ENCODE measurements around the gene NINJ2. TPM values are rescaled to one million over a fixed set of nuclear protein-coding genes. Genes with fewer than 3 reads are reported as not detected.
"Not testable (repeated sequence)": the region's sequence is repeated elsewhere in the genome, so short reads cannot be mapped to it uniquely, and the experiment has no call there.

Gene NINJ2
- total RNA-seq, result 10 to 100 TPM in 3 of 6 experiments, 1 to 10 TPM in 3; 6.4 to 17.7 (median 12.5) TPM
- long read RNA-seq, partial matches to known transcripts, result 1 of 5 reads
- long read RNA-seq, other reads (novel, unspliced or antisense), result 0 of 5 reads

GRCh38 chr12:663293-663871, at the start of gene NINJ2:
TSS of gene NINJ2 (minus strand) at chr12:663445. CDS start at chr12:663360, 85 bp downstream.
- H3K4me3 ChIP-seq, result no peak within 1 kb of the TSS

GRCh38 chr12:712172-712863, 49.1 kb upstream of the NINJ2 start:
- WGBS (ENCODE audit: insufficient coverage, low coverage, low lambda C conversion rate, missing lambda C conversion rate), result 75% methylated on average over 7 of the region's 8 CpGs
- Histone ChIP-seq H3K4me3 (no peak overlapping the region), H3K27ac (no peak overlapping the region), H3K4me1 (no peaks in the 10 kb centered on the region), H3K27me3 (no peaks in the 10 kb centered on the region), H3K9me3 (no peaks in the 10 kb centered on the region), H3K36me3 (no peaks in the 10 kb centered on the region)
- ATAC-seq (no peak), DNase-seq (no peak)
- intact Hi-C loops (cut with DNase I), result no loop called here
- no peak for TF ChIP-seq POLR2A (IDR thresholded peaks at IDR 0.05)
- no peak for TF ChIP-seq CTCF (IDR thresholded peaks at IDR 0.05)

More at GRCh38 chr12:663293-663871, at the start of gene NINJ2:
- intact Hi-C loops (cut with DNase I), result loop anchor here in 1 of 2 donors (10.0 kb wide), 1 partner anchor 71 kb away; no protein-coding TSS in a partner anchor
- H3K27ac ChIP-seq, result peak within 1 kb of the TSS in 1 of 3 donors; percentile 11
- no peak for TF ChIP-seq CTCF (IDR thresholded peaks at IDR 0.05)
- TF ChIP-seq POLR2A (IDR thresholded peaks at IDR 0.05), result no peak
- H3K27me3 ChIP-seq, result no peaks in the 10 kb centered on the region
- H3K9me3 ChIP-seq, result no peaks in the 10 kb centered on the region
- H3K4me1 ChIP-seq, result peaks cover 0 to 21% (median 1%) of the 10 kb centered on the region in 4 donors
- DNase-seq (no peak), ATAC-seq (peak; percentile 68 to 71 (median 70))
- no peaks in the 10 kb centered on the region for H3K36me3 ChIP-seq
- WGBS (ENCODE audit: insufficient coverage, low coverage, low lambda C conversion rate, missing lambda C conversion rate), result 49% methylated on average over 8 of the region's 17 CpGs

GRCh38 chr12:709455-710020, 46.3 kb upstream of the NINJ2 start:
- no peaks in the 10 kb centered on the region for H3K36me3 ChIP-seq
- no peaks in the 10 kb centered on the region for H3K9me3 ChIP-seq
- intact Hi-C loops (cut with DNase I), result no loop called here
- ATAC-seq (peak in 1 of 4 donors; percentile 38), DNase-seq (no peak)
- H3K27me3 ChIP-seq, result no peaks in the 10 kb centered on the region
- TF ChIP-seq CTCF (IDR thresholded peaks at IDR 0.05) (peak in 2 of 4 donors; percentile 16 to 25), POLR2A (IDR thresholded peaks at IDR 0.05) (no peak)
- WGBS (ENCODE audit: insufficient coverage, low coverage, low lambda C conversion rate, missing lambda C conversion rate), result 72% methylated on average over 5 of the region's 7 CpGs
- no peaks in the 10 kb centered on the region for H3K4me1 ChIP-seq
- no peak overlapping the region for H3K4me3 ChIP-seq
- H3K27ac ChIP-seq, result no peak overlapping the region

GRCh38 chr12:708084-708483, 44.8 kb upstream of the NINJ2 start:
- H3K27me3 ChIP-seq; H3K9me3 ChIP-seq; H3K36me3 ChIP-seq; ATAC-seq; H3K4me1 ChIP-seq; intact Hi-C loops (cut with DNase I); DNase-seq; H3K4me3 ChIP-seq; H3K27ac ChIP-seq: not testable (repeated sequence)
- 86% methylated on average over 3 of the region's 3 CpGs for WGBS (ENCODE audit: insufficient coverage, low coverage, low lambda C conversion rate, missing lambda C conversion rate)

All from right lobe of liver (tissue), 6 donors.